ENCODE data around the gene SPINK6.

SPINK6 gene

DNA sequence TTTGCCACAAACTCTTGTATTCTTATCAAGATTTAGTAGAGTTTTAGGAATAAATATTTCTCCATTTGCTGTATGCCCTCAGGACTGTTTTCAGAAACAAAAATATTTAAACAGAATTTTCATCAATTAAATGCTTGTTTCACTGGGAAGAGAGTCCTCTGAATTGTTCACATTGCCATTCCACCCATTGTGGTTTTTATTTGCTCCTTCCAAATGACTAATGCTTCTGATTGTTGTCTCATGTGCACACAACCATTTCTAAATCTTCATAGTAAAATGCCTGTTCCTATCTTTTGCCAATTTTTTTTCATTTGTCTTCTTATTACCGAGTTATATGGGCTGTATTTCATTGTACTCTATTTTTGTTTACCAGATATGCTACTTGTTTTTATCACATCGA, 46.1 kb downstream of the SPINK6 start:
- TF ChIP-seq, protein P1, sequence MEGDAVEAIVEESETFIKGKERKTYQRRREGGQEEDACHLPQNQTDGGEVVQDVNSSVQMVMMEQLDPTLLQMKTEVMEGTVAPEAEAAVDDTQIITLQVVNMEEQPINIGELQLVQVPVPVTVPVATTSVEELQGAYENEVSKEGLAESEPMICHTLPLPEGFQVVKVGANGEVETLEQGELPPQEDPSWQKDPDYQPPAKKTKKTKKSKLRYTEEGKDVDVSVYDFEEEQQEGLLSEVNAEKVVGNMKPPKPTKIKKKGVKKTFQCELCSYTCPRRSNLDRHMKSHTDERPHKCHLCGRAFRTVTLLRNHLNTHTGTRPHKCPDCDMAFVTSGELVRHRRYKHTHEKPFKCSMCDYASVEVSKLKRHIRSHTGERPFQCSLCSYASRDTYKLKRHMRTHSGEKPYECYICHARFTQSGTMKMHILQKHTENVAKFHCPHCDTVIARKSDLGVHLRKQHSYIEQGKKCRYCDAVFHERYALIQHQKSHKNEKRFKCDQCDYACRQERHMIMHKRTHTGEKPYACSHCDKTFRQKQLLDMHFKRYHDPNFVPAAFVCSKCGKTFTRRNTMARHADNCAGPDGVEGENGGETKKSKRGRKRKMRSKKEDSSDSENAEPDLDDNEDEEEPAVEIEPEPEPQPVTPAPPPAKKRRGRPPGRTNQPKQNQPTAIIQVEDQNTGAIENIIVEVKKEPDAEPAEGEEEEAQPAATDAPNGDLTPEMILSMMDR (IDR thresholded peaks at IDR 0.05; ENCODE audit: borderline replicate concordance, insufficient read depth, low read depth, low read length), result no peak
- no peak overlapping the region for H3K4me3 ChIP-seq (ENCODE audit: low read depth, low read length)

DNA sequence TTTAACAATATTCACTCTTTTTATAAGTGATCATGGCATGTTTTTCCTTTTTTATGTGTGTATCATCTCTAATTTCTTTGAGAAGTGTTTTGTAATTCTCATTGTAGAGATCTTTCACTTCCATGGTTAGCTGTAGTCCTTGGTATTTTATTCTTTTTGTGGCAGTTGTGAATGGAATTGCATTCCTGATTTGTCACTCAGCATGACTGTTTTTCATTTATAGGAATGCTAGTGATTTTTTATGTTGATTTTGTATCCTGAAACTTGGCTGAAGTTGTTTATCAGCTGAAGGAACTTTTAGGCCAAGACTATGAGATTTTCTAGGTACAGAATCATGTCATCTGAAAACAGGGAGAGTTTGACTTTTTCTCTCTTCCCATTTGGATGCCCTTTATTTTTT, 52.6 kb downstream of the SPINK6 start:
- no peak overlapping the region for H3K4me3 ChIP-seq (ENCODE audit: low read depth, low read length)
- TF ChIP-seq, protein P1 (IDR thresholded peaks at IDR 0.05; ENCODE audit: borderline replicate concordance, insufficient read depth, low read depth, low read length), result no peak

DNA sequence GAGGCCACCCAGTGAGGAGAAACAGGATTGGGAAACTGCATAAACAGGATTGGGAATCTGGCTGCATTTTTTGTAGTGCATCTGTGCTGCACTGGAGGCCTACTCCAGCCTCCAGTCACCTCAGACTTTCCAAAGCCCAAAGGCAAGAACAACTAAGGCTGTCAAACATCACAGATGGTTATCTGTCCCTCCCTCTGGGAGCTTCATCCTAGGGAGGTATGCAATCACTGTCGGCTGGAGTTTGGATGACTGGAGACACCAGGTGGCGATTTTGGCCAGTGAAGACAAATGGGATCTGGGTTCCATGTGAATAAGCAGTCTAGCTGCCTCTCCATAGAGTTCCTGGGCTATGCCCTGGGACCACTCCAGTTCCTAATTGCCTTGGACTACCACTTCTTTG, 56.4 kb downstream of the SPINK6 start:
- H3K4me3 ChIP-seq (ENCODE audit: low read depth, low read length), result no peak overlapping the region
- TF ChIP-seq, protein P1 (IDR thresholded peaks at IDR 0.05; ENCODE audit: borderline replicate concordance, insufficient read depth, low read depth, low read length), result no peak

GRCh38 chr5:148261221-148261620, 58.4 kb downstream of the SPINK6 start:
- no peak overlapping the region for H3K4me3 ChIP-seq (ENCODE audit: low read depth, low read length)
- TF ChIP-seq, protein P1 (IDR thresholded peaks at IDR 0.05; ENCODE audit: borderline replicate concordance, insufficient read depth, low read depth, low read length), result no peak

Data from GM12875 (cell line).